ENCODE data around the gene TINCR. TPM values are rescaled to one million over a fixed set of nuclear protein-coding genes. Genes with fewer than 3 reads are reported as not detected.
"Not testable (repeated sequence)": the region's sequence is repeated elsewhere in the genome, so short reads cannot be mapped to it uniquely, and the experiment has no call there.

TINCR gene
- total RNA-seq, 1 experiment from 2014 or later: 2.3 TPM

- H3K36me3 ChIP-seq (ENCODE audit: control insufficient read depth, insufficient read depth, low read length): no peaks in the 10 kb centered on the region
- ATAC-seq: no peak
- in situ Hi-C loops (cut with HindIII; ENCODE audit: low pct_unique_long_range_greater_than_20kb, low sequenced_read_pairs): no loop called here
- H3K27me3 ChIP-seq (ENCODE audit: control insufficient read depth, insufficient read depth, low read length): no peaks in the 10 kb centered on the region
- no peak for DNase-seq (ENCODE audit: low read depth, low spot score)
- no peak overlapping the region for H3K4me3 ChIP-seq (ENCODE audit: low read depth in 2 of 2, low read length in 2 of 2)
- no peak overlapping the region for H3K27ac ChIP-seq (ENCODE audit: low read length)
- H3K4me1 ChIP-seq (ENCODE audit: control insufficient read depth, insufficient read depth, low read length): peaks cover 2% of the 10 kb centered on the region; the same call in 1 of the 2 replicates
- ChIA-PET CTCF (interaction anchor here (0.6 kb wide), 1 partner anchor 320 kb away, joined by 5 read pairs; no protein-coding TSS in a partner anchor), POLR2A (no interaction called here)
- BruUV-seq (replicated peaks): no TSS peak
- intact Hi-C loops (cut with micrococcal nuclease; ENCODE audit: unreplicated experiment): no loop called here
- H3K9me3 ChIP-seq (ENCODE audit: control insufficient read depth, insufficient read depth, low read depth, low read length): peaks cover under 1% of the 10 kb centered on the region; the same call in 1 of the 2 replicates
- TF ChIP-seq, protein P1, sequence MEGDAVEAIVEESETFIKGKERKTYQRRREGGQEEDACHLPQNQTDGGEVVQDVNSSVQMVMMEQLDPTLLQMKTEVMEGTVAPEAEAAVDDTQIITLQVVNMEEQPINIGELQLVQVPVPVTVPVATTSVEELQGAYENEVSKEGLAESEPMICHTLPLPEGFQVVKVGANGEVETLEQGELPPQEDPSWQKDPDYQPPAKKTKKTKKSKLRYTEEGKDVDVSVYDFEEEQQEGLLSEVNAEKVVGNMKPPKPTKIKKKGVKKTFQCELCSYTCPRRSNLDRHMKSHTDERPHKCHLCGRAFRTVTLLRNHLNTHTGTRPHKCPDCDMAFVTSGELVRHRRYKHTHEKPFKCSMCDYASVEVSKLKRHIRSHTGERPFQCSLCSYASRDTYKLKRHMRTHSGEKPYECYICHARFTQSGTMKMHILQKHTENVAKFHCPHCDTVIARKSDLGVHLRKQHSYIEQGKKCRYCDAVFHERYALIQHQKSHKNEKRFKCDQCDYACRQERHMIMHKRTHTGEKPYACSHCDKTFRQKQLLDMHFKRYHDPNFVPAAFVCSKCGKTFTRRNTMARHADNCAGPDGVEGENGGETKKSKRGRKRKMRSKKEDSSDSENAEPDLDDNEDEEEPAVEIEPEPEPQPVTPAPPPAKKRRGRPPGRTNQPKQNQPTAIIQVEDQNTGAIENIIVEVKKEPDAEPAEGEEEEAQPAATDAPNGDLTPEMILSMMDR (IDR thresholded peaks at IDR 0.05): no peak
- TF ChIP-seq SIN3A (IDR thresholded peaks at IDR 0.05; ENCODE audit: borderline replicate concordance, insufficient read depth, low read depth, low read length) (no peak), TCF7L2 (IDR thresholded peaks at IDR 0.05; ENCODE audit: low read depth, low read length) (no peak), REST (IDR thresholded peaks at IDR 0.05; ENCODE audit: insufficient read depth in 1 of 2, low read depth in 2 of 2, low read length in 1 of 2) (no peak), POLR2AphosphoS5 (IDR thresholded peaks at IDR 0.05; ENCODE audit: low read depth, low read length) (no peak)
Observed at GRCh38 chr19:5540208-5540607, 27.5 kb downstream of the TINCR start.

GRCh38 chr19:5537870-5538269, 29.9 kb downstream of the TINCR start:
- DNase-seq (ENCODE audit: low read depth, low spot score) (no peak), ATAC-seq (no peak)
- Histone ChIP-seq H3K27ac (ENCODE audit: low read length) (no peak overlapping the region), H3K4me3 (ENCODE audit: low read depth in 2 of 2, low read length in 2 of 2) (no peak overlapping the region), H3K27me3 (ENCODE audit: control insufficient read depth, insufficient read depth, low read length) (no peaks in the 10 kb centered on the region), H3K9me3 (ENCODE audit: control insufficient read depth, insufficient read depth, low read depth, low read length) (peaks cover 6% of the 10 kb centered on the region; the same call in 1 of the 2 replicates), H3K36me3 (ENCODE audit: control insufficient read depth, insufficient read depth, low read length) (no peaks in the 10 kb centered on the region), H3K4me1 (ENCODE audit: control insufficient read depth, insufficient read depth, low read length) (peaks cover 2% of the 10 kb centered on the region; the same call in 1 of the 2 replicates)
- ChIA-PET CTCF (interaction anchor here (0.7 kb wide), 1 partner anchor 14 kb away, joined by 6 read pairs; no protein-coding TSS in a partner anchor), POLR2A (no interaction called here)
- in situ Hi-C loops (cut with HindIII; ENCODE audit: low pct_unique_long_range_greater_than_20kb, low sequenced_read_pairs) (no loop called here), intact Hi-C loops (cut with micrococcal nuclease; ENCODE audit: unreplicated experiment) (no loop called here)
- TF ChIP-seq, protein P1 (IDR thresholded peaks at IDR 0.05): no peak
- no TSS peak for BruUV-seq (replicated peaks)

GRCh38 chr19:5536982-5537579, 30.7 kb downstream of the TINCR start:
- H3K9me3 ChIP-seq (ENCODE audit: control insufficient read depth, insufficient read depth, low read depth, low read length); in situ Hi-C loops (cut with HindIII; ENCODE audit: low pct_unique_long_range_greater_than_20kb, low sequenced_read_pairs); ATAC-seq; H3K4me3 ChIP-seq (ENCODE audit: low read depth in 2 of 2, low read length in 2 of 2); H3K27me3 ChIP-seq (ENCODE audit: control insufficient read depth, insufficient read depth, low read length); BruUV-seq (replicated peaks); H3K36me3 ChIP-seq (ENCODE audit: control insufficient read depth, insufficient read depth, low read length); POLR2A ChIA-PET; H3K4me1 ChIP-seq (ENCODE audit: control insufficient read depth, insufficient read depth, low read length); H3K27ac ChIP-seq (ENCODE audit: low read length); DNase-seq (ENCODE audit: low read depth, low spot score); intact Hi-C loops (cut with micrococcal nuclease; ENCODE audit: unreplicated experiment): not testable (repeated sequence)
- CTCF ChIA-PET: interaction anchor here (0.6 to 1.1 kb wide), 4 partner anchors 14 to 362 kb away, joined by 3 to 6 read pairs (median 3); no protein-coding TSS in a partner anchor
